Mammary epithelial cell (primary cell): ENCODE data around the gene CCNH.

ENCODE experiments used
- EZH2 ChIP-seq: IDR thresholded peaks from 2 replicates; pipeline ENCODE4 v1.6.1; 2012; ENCODE audit warnings: low read length, inconsistent platforms, borderline replicate concordance
- TF ChIP-seq, protein P1 (sequence below), 2 donors: IDR thresholded peaks in 1 of 2; conservative IDR thresholded peaks in 1 of 2; 2 replicates each; pipeline ENCODE4 v1.5.1; 2011 to 2012; ENCODE audit warnings: inconsistent platforms in 2 of 2, low read length in 2 of 2, mild to moderate bottlenecking in 2 of 2, control low read depth in 1 of 2, low read depth in 1 of 2; ENCODE audit not compliant: insufficient read depth in 1 of 2; ENCODE audit errors: extremely low read depth in 1 of 2

DNA sequence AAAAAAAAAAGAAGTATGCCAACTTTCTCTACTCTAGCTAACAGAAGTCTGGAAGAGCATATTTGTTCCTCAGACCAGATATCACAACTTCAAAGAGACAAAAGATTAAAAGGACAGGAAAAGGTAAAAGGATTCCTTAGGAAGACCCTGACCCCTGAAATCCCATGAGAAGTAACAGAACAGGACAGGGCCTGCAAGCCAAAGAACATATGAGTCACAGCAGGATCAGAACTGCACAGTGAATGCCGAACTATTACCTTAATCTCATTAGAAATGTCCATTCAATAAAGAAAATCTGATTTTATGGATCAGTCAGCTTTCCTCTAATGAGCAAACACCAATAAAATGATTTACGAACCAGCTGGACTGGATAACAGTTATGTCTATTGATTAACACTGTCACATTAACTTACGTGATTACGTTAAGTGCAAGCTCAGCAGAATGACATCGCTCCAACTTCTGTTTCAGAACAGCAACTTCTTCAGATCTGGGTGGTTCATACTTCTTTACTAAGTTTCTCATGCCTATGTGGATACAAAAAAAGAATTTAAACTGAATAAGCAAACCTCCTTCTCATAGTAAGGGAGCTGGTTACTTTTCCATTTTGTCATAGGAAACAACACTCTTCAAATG lies 13.6 kb downstream of the CCNH start:
- TF ChIP-seq, protein P1, sequence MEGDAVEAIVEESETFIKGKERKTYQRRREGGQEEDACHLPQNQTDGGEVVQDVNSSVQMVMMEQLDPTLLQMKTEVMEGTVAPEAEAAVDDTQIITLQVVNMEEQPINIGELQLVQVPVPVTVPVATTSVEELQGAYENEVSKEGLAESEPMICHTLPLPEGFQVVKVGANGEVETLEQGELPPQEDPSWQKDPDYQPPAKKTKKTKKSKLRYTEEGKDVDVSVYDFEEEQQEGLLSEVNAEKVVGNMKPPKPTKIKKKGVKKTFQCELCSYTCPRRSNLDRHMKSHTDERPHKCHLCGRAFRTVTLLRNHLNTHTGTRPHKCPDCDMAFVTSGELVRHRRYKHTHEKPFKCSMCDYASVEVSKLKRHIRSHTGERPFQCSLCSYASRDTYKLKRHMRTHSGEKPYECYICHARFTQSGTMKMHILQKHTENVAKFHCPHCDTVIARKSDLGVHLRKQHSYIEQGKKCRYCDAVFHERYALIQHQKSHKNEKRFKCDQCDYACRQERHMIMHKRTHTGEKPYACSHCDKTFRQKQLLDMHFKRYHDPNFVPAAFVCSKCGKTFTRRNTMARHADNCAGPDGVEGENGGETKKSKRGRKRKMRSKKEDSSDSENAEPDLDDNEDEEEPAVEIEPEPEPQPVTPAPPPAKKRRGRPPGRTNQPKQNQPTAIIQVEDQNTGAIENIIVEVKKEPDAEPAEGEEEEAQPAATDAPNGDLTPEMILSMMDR (conservative IDR thresholded peaks at IDR 0.05 in 1 of 2, IDR thresholded peaks at IDR 0.05 in 1 of 2; ENCODE audit: extremely low read depth in 1 of 2, insufficient read depth in 1 of 2, low read depth in 1 of 2, low read length in 2 of 2): no peak
- TF ChIP-seq EZH2: no peak
